KMS-11 (cell line): Measurements from ENCODE around the gene WDPCP.

Experiments used
- H2AFZ ChIP-seq: fragments of 200-600 bp; sonication (generic); 2 replicates; pipeline ENCODE4 v1.6.1; 2016; ENCODE audit warnings: antibody characterized with exemption, mixed run types, low read depth
- H3K27ac ChIP-seq: fragments of 200-600 bp; sonication (generic); 2 replicates; pipeline ENCODE4 v1.6.1; 2016; ENCODE audit warnings: mild to moderate bottlenecking, mixed run types
- H3K27me3 ChIP-seq: fragments of 200-600 bp; sonication (generic); 2 replicates; pipeline ENCODE4 v1.6.1; 2017; ENCODE audit warnings: mild to moderate bottlenecking, low read depth, mixed run types, moderate library complexity; ENCODE audit not compliant: insufficient read depth
- H3K36me3 ChIP-seq: fragments of 200-600 bp; sonication (generic); 2 replicates; pipeline ENCODE4 v1.6.1; 2017; ENCODE audit warnings: mild to moderate bottlenecking, mixed run types; ENCODE audit not compliant: insufficient read depth
- H3K4me1 ChIP-seq: fragments of 200-600 bp; sonication (generic); 2 replicates; pipeline ENCODE4 v1.6.1; 2016; ENCODE audit warnings: mild to moderate bottlenecking, low read depth, mixed run types; ENCODE audit not compliant: poor library complexity, severe bottlenecking
- H3K4me2 ChIP-seq: fragments of 200-600 bp; sonication (generic); 2 replicates; pipeline ENCODE4 v1.7.0; 2016; ENCODE audit warnings: mild to moderate bottlenecking, mixed run types
- H3K4me3 ChIP-seq: fragments of 200-600 bp; sonication (generic); IDR thresholded peaks from 2 replicates; pipeline ENCODE4 v1.6.1; 2017; ENCODE audit warnings: low read depth, low read length, mixed read lengths; ENCODE audit not compliant: insufficient read depth
- H3K79me2 ChIP-seq: fragments of 200-600 bp; sonication (generic); 2 replicates; pipeline ENCODE4 v1.6.1; 2016; ENCODE audit warnings: low read depth, mixed run types; ENCODE audit not compliant: insufficient read depth
- H3K9ac ChIP-seq: fragments of 200-600 bp; sonication (generic); 2 replicates; pipeline ENCODE4 v1.6.1; 2016; ENCODE audit warnings: mild to moderate bottlenecking, mixed run types
- H4K20me1 ChIP-seq: fragments of 200-600 bp; sonication (generic); 2 replicates; pipeline ENCODE4 v1.6.1; 2016; ENCODE audit warnings: mild to moderate bottlenecking, mixed run types; ENCODE audit not compliant: insufficient read depth
- CTCF ChIP-seq: fragments of 200-600 bp; sonication (generic); conservative IDR thresholded peaks from 2 replicates; pipeline ENCODE4 v1.6.1; 2017; ENCODE audit warnings: low read depth, mild to moderate bottlenecking, antibody characterized with exemption, low read length, moderate library complexity, mixed read lengths

Gene WDPCP

GRCh38 chr2:63587814-63588384 is 378 bp downstream of the WDPCP start:
- H3K9ac ChIP-seq, result peak overlapping the region; percentile 73
- TF ChIP-seq CTCF, result no peak
- peak overlapping the region; percentile 88 for H2AFZ ChIP-seq
- peaks cover 49% of the 10 kb centered on the region for H3K4me1 ChIP-seq
- no peaks in the 10 kb centered on the region for H3K27me3 ChIP-seq
- peak overlapping the region; percentile 89 for H3K4me2 ChIP-seq
- no peaks in the 10 kb centered on the region for H4K20me1 ChIP-seq
- H3K79me2 ChIP-seq, result peaks cover 58% of the 10 kb centered on the region
- H3K27ac ChIP-seq, result peak overlapping the region; percentile 56
- H3K4me3 ChIP-seq, result peak overlapping the region; percentile 96
- no peaks in the 10 kb centered on the region for H3K36me3 ChIP-seq

GRCh38 chr2:63582873-63583272 is 5.4 kb downstream of the WDPCP start:
- H3K27me3 ChIP-seq, result no peaks in the 10 kb centered on the region
- no peak overlapping the region for H3K4me2 ChIP-seq
- no peaks in the 10 kb centered on the region for H4K20me1 ChIP-seq
- H3K4me1 ChIP-seq, result peaks cover 17% of the 10 kb centered on the region
- peaks cover 22% of the 10 kb centered on the region; the same call in 1 of the 2 replicates for H3K79me2 ChIP-seq
- no peak overlapping the region for H3K27ac ChIP-seq
- TF ChIP-seq CTCF, result no peak
- no peak overlapping the region for H3K9ac ChIP-seq
- H3K4me3 ChIP-seq, result no peak overlapping the region
- H3K36me3 ChIP-seq, result no peaks in the 10 kb centered on the region
- H2AFZ ChIP-seq, result no peak overlapping the region

GRCh38 chr2:63581298-63581961 is 6.8 kb downstream of the WDPCP start:
- H2AFZ ChIP-seq, result no peak overlapping the region

GRCh38 chr2:63580651-63581297 is 7.5 kb downstream of the WDPCP start:
- H3K27me3 ChIP-seq, result no peaks in the 10 kb centered on the region

More at GRCh38 chr2:63581298-63581961, 6.8 kb downstream of the WDPCP start:
- Histone ChIP-seq H3K36me3 (no peaks in the 10 kb centered on the region), H3K4me1 (peaks cover 5% of the 10 kb centered on the region), H3K4me3 (no peak overlapping the region), H3K4me2 (no peak overlapping the region), H4K20me1 (no peaks in the 10 kb centered on the region), H3K27ac (no peak overlapping the region), H3K9ac (no peak overlapping the region), H3K79me2 (peaks cover 11% of the 10 kb centered on the region; the same call in 1 of the 2 replicates), H3K27me3 (no peaks in the 10 kb centered on the region)
- no peak for TF ChIP-seq CTCF

More at GRCh38 chr2:63580651-63581297, 7.5 kb downstream of the WDPCP start:
- H3K79me2 ChIP-seq, result peaks cover 5% of the 10 kb centered on the region; the same call in 1 of the 2 replicates
- H3K27ac ChIP-seq, result no peak overlapping the region
- H2AFZ ChIP-seq, result no peak overlapping the region
- no peak overlapping the region for H3K9ac ChIP-seq
- H3K4me1 ChIP-seq, result no peaks in the 10 kb centered on the region
- no peaks in the 10 kb centered on the region for H4K20me1 ChIP-seq
- no peak for TF ChIP-seq CTCF
- no peak overlapping the region for H3K4me2 ChIP-seq
- H3K4me3 ChIP-seq, result no peak overlapping the region
- H3K36me3 ChIP-seq, result no peaks in the 10 kb centered on the region
